SK-N-SH (cell line): Measurements from ENCODE around the gene WDR83. TPM values are rescaled to one million over a fixed set of nuclear protein-coding genes. Genes with fewer than 3 reads are reported as not detected.

Source experiments
- CTCF ChIA-PET: fragments of 300-600, 350-600 bp; formaldehyde crosslinking; extraction: SDS; loops from one replicate; lab custom pipeline; 2021; lab: Yijun Ruan, JAX
- POLR2A ChIA-PET: fragments of 350-600 bp; sonication (Branson Sonifier 250); formaldehyde crosslinking; extraction: SDS; loops from one replicate; lab custom pipeline; 2020; ENCODE audit warnings: antibody characterized with exemption, inconsistent platforms; lab: Yijun Ruan, JAX
- DNase-seq: peaks from one replicate; pipeline ENCODE4 v3.0.0; 2012
- H2AFZ ChIP-seq: fragments of 200-600 bp; sonication (generic); 2 replicates; pipeline ENCODE4 v1.8.1; 2016; ENCODE audit warnings: antibody characterized with exemption, mild to moderate bottlenecking, low read depth
- H3F3A ChIP-seq: fragments of 200-600 bp; sonication (generic); replicated peaks from 2 replicates; pipeline ENCODE3; 2016; ENCODE audit warnings: antibody characterized with exemption, mild to moderate bottlenecking; ENCODE audit not compliant: insufficient read depth
- H3K27ac ChIP-seq, 2 experiments: fragments of 200-500 bp in 1 of 2; fragments of 200-600 bp in 1 of 2; sonication (Bioruptor generic) in 1 of 2; sonication (generic), shearing (Covaris generic) in 1 of 2; 2 replicates each; pipeline versions ENCODE4 v1.5.1 to v1.6.1; 2014 to 2016; ENCODE audit warnings: low read depth in 2 of 2, inconsistent platforms in 1 of 2, low read length in 1 of 2, mild to moderate bottlenecking in 1 of 2, mixed read lengths in 1 of 2
- H3K27me3 ChIP-seq: fragments of 200-600 bp; sonication (generic), shearing (Covaris generic); 2 replicates; pipeline ENCODE4 v1.6.1; 2016; ENCODE audit warnings: mixed run types; ENCODE audit not compliant: insufficient read depth
- H3K36me3 ChIP-seq, 2 experiments: fragments of 200-500 bp in 1 of 2; fragments of 200-600 bp in 1 of 2; sonication (Bioruptor generic) in 1 of 2; sonication (generic) in 1 of 2; replicated peaks in 1 of 2; 2 replicates each; pipeline versions ENCODE3 to v1.5.1; 2014 to 2016; ENCODE audit warnings: low read length in 1 of 2, mild to moderate bottlenecking in 1 of 2; ENCODE audit not compliant: insufficient read depth in 2 of 2, control insufficient read depth in 1 of 2
- H3K4me1 ChIP-seq, 2 experiments: fragments of 200-500 bp in 1 of 2; fragments of 200-600 bp in 1 of 2; sonication (Bioruptor generic) in 1 of 2; sonication (generic), shearing (Covaris generic) in 1 of 2; 2 replicates each; pipeline versions ENCODE4 v1.5.1 to v1.6.1; 2014 to 2016; ENCODE audit warnings: low read depth in 1 of 2, low read length in 1 of 2, mixed run types in 1 of 2; ENCODE audit not compliant: insufficient read depth in 2 of 2, control insufficient read depth in 1 of 2
- H3K4me2 ChIP-seq: fragments of 200-600 bp; sonication (generic), shearing (Covaris generic); 2 replicates; pipeline ENCODE4 v1.6.1; 2017; ENCODE audit warnings: mixed run types
- H3K4me3 ChIP-seq, 2 experiments: fragments of 200-500 bp in 1 of 2; fragments of 200-600 bp in 1 of 2; sonication (Bioruptor generic) in 1 of 2; sonication (generic), shearing (Covaris generic) in 1 of 2; 2 replicates each; pipeline versions ENCODE4 v1.5.1 to v1.8.1; 2014 to 2016; ENCODE audit warnings: low read depth in 2 of 2, inconsistent platforms in 1 of 2, low read length in 1 of 2, mild to moderate bottlenecking in 1 of 2, mixed read lengths in 1 of 2, moderate library complexity in 1 of 2
- H3K79me2 ChIP-seq: fragments of 200-600 bp; sonication (generic); 2 replicates; pipeline ENCODE4 v1.8.1; 2017; ENCODE audit warnings: mild to moderate bottlenecking; ENCODE audit not compliant: insufficient read depth
- H3K9ac ChIP-seq: fragments of 200-600 bp; sonication (generic); 2 replicates; pipeline ENCODE4 v1.6.1; 2017; ENCODE audit warnings: mixed run types
- H3K9me2 ChIP-seq: fragments of 200-600 bp; sonication (generic); 2 replicates; pipeline ENCODE4 v1.6.1; 2017; ENCODE audit warnings: mixed run types
- H3K9me3 ChIP-seq: fragments of 200-600 bp; sonication (generic); 2 replicates; pipeline ENCODE4 v1.6.1; 2017; ENCODE audit warnings: mixed run types, mild to moderate bottlenecking, moderate library complexity
- H4K20me1 ChIP-seq: fragments of 200-600 bp; sonication (generic); 2 replicates; pipeline ENCODE4 v1.6.1; 2017; ENCODE audit warnings: mild to moderate bottlenecking, mixed run types; ENCODE audit not compliant: insufficient read depth
- CHD2 ChIP-seq: fragments of 150-350 bp; IDR thresholded peaks from 2 replicates; pipeline ENCODE4 v1.6.1; 2018; ENCODE audit warnings: low read length; ENCODE audit not compliant: partially characterized antibody
- EP300 ChIP-seq, 2 experiments: IDR thresholded peaks; 2 replicates each; pipeline versions ENCODE4 v1.4.0 to v1.6.1; 2012; ENCODE audit warnings: borderline replicate concordance in 1 of 2, low read depth in 1 of 2, low read length in 1 of 2
- GABPA ChIP-seq: IDR thresholded peaks from 2 replicates; pipeline ENCODE4 v1.4.0; 2012; ENCODE audit warnings: low read depth, mild to moderate bottlenecking
- IRF3 ChIP-seq: fragments of 150-350 bp; IDR thresholded peaks from 2 replicates; pipeline ENCODE4 v1.6.1; 2016; ENCODE audit warnings: mild to moderate bottlenecking, low read depth, low read length
- NRF1 ChIP-seq: IDR thresholded peaks from 2 replicates; pipeline ENCODE4 v1.6.1; 2012; ENCODE audit warnings: low read depth, mild to moderate bottlenecking, low read length
- PBX3 ChIP-seq: IDR thresholded peaks from 2 replicates; pipeline ENCODE4; 2012
- POLR2AphosphoS5 ChIP-seq: IDR thresholded peaks from 2 replicates; pipeline ENCODE4 v1.6.1; 2012; ENCODE audit warnings: low read depth, low read length
- RAD21 ChIP-seq: IDR thresholded peaks from 2 replicates; pipeline ENCODE4 v1.6.1; 2012; ENCODE audit warnings: mild to moderate bottlenecking, low read length
- RCOR1 ChIP-seq: fragments of 150-350 bp; IDR thresholded peaks from 2 replicates; pipeline ENCODE4 v1.6.1; 2017; ENCODE audit warnings: antibody characterized with exemption, low read length
- RXRA ChIP-seq: IDR thresholded peaks from 2 replicates; pipeline ENCODE4 v1.4.0; 2012; ENCODE audit warnings: low read depth, mild to moderate bottlenecking, borderline replicate concordance
- SIN3A ChIP-seq: IDR thresholded peaks from 2 replicates; pipeline ENCODE4 v1.6.1; 2012; ENCODE audit warnings: low read depth, mild to moderate bottlenecking, low read length, moderate library complexity, borderline replicate concordance
- SMC3 ChIP-seq: IDR thresholded peaks from 2 replicates; pipeline ENCODE4 v1.6.1; 2012; ENCODE audit warnings: low read depth, low read length, improper control_type of control experiment
- TAF1 ChIP-seq: IDR thresholded peaks from 2 replicates; pipeline ENCODE4 v1.6.1; 2012; ENCODE audit warnings: low read depth, mild to moderate bottlenecking, low read length, moderate library complexity, borderline replicate concordance
- TCF12 ChIP-seq: IDR thresholded peaks from 2 replicates; pipeline ENCODE4 v1.4.0; 2012
- TEAD4 ChIP-seq: IDR thresholded peaks from 2 replicates; pipeline ENCODE4 v1.4.0; 2012; ENCODE audit warnings: mild to moderate bottlenecking, borderline replicate concordance; ENCODE audit not compliant: insufficient read depth
- YY1 ChIP-seq: IDR thresholded peaks from 2 replicates; pipeline ENCODE4 v1.4.0; 2012; ENCODE audit warnings: low read depth, mild to moderate bottlenecking
- WGBS: methylation state at CpG from one replicate; pipeline ENCODE4 v1.1.6; 2017; ENCODE audit warnings: low lambda C conversion rate; 5-methylcytosine and 5-hydroxymethylcytosine counted together
- polyA plus RNA-seq, 3 experiments: library from polyadenylated mRNA; depleted of rRNA; stranded (reverse); fragments of >200 nt; gene quantifications; 2 replicates each; pipeline ENCODE4 v1.2.3, GENCODE V29; 2012
- TF ChIP-seq, protein P1 (sequence below): IDR thresholded peaks from 2 replicates; pipeline ENCODE4 v1.4.0; 2012; ENCODE audit warnings: low read depth, borderline replicate concordance
- TF ChIP-seq, protein P2 (sequence below): IDR thresholded peaks from 2 replicates; pipeline ENCODE4 v1.4.0; 2012; ENCODE audit warnings: low read depth

WDR83 gene
- polyA plus RNA-seq, 1 of the 3 experiments (the other 2 are of a cell fraction): 18.2 TPM

GRCh38 chr19:12692960-12693359, 26.4 kb downstream of the WDR83 start:
- no peak overlapping the region for H3K9ac ChIP-seq
- no peaks in the 10 kb centered on the region; the same call in 1 of the 2 replicates for H3K79me2 ChIP-seq
- ChIA-PET CTCF (no interaction called here), POLR2A (no interaction called here)
- 90% methylated on average over 2 of the region's 5 CpGs for WGBS
- H2AFZ ChIP-seq: no peak overlapping the region
- TF ChIP-seq GABPA (no peak), RAD21 (no peak), TAF1 (no peak), PBX3 (no peak), TEAD4 (no peak), SMC3 (no peak), NRF1 (no peak), IRF3 (no peak), POLR2AphosphoS5 (no peak), YY1 (no peak), RXRA (no peak)
- TF ChIP-seq, protein P1, sequence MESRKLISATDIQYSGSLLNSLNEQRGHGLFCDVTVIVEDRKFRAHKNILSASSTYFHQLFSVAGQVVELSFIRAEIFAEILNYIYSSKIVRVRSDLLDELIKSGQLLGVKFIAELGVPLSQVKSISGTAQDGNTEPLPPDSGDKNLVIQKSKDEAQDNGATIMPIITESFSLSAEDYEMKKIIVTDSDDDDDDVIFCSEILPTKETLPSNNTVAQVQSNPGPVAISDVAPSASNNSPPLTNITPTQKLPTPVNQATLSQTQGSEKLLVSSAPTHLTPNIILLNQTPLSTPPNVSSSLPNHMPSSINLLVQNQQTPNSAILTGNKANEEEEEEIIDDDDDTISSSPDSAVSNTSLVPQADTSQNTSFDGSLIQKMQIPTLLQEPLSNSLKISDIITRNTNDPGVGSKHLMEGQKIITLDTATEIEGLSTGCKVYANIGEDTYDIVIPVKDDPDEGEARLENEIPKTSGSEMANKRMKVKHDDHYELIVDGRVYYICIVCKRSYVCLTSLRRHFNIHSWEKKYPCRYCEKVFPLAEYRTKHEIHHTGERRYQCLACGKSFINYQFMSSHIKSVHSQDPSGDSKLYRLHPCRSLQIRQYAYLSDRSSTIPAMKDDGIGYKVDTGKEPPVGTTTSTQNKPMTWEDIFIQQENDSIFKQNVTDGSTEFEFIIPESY: no peak
- TF ChIP-seq, protein P2, sequence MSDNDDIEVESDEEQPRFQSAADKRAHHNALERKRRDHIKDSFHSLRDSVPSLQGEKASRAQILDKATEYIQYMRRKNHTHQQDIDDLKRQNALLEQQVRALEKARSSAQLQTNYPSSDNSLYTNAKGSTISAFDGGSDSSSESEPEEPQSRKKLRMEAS: no peak
- H3K9me3 ChIP-seq: no peaks in the 10 kb centered on the region
- H3K9me2 ChIP-seq: no peaks in the 10 kb centered on the region
- no peaks in the 10 kb centered on the region for H4K20me1 ChIP-seq
- peaks cover 0 to 4% of the 10 kb centered on the region in 2 experiments for H3K36me3 ChIP-seq
- peaks cover 0 to 16% of the 10 kb centered on the region in 2 experiments; a peak in 2 of 4 replicates for H3K4me1 ChIP-seq
- no peak overlapping the region for H3K27ac ChIP-seq
- no peak overlapping the region for H3K4me3 ChIP-seq
- DNase-seq: no peak
- H3K27me3 ChIP-seq: no peaks in the 10 kb centered on the region
- H3K4me2 ChIP-seq: no peak overlapping the region
- H3F3A ChIP-seq: peaks cover 13% of the 10 kb centered on the region

GRCh38 chr19:12694641-12695040, 28.0 kb downstream of the WDR83 start:
- Histone ChIP-seq H4K20me1 (no peaks in the 10 kb centered on the region), H3K36me3 (peaks cover 6 to 15% of the 10 kb centered on the region in 2 experiments), H3F3A (peaks cover 29% of the 10 kb centered on the region), H3K9ac (no peak overlapping the region), H3K9me3 (no peaks in the 10 kb centered on the region), H3K27me3 (no peaks in the 10 kb centered on the region), H3K9me2 (no peaks in the 10 kb centered on the region), H3K27ac (no peak overlapping the region), H3K4me3 (no peak overlapping the region), H3K4me2 (peak overlapping the region; percentile 81; the same call in 1 of the 2 replicates), H3K79me2 (no peaks in the 10 kb centered on the region; the same call in 1 of the 2 replicates), H3K4me1 (peaks cover 0 to 16% of the 10 kb centered on the region in 2 experiments; a peak in 2 of 4 replicates), H2AFZ (no peak overlapping the region)
- ChIA-PET CTCF (interaction anchor here (1.0 to 2.9 kb wide), 4 partner anchors 18 to 153 kb away, joined by 3 to 11 read pairs (median 4); no protein-coding TSS in a partner anchor), POLR2A (interaction anchor here (1.4 kb wide), 1 partner anchor 13 kb away, joined by 3 read pairs; the partner anchor contains the start of gene DHPS)
- DNase-seq: no peak
- 100% methylated on average over 6 of the region's 16 CpGs for WGBS
- TF ChIP-seq TCF12: no peak
- no peak for TF ChIP-seq SIN3A
- TF ChIP-seq IRF3: no peak
- no peak for TF ChIP-seq EP300 (IDR thresholded peaks at IDR 0.05; ENCODE audit: borderline replicate concordance in 1 of 2, low read depth in 1 of 2, low read length in 1 of 2)
- no peak for TF ChIP-seq POLR2AphosphoS5
- no peak for TF ChIP-seq RCOR1
- no peak for TF ChIP-seq PBX3
- no peak for TF ChIP-seq CHD2
